Caco-2 (cell line): ENCODE measurements around the gene LEMD2. TPM values are rescaled to one million over a fixed set of nuclear protein-coding genes. Genes with fewer than 3 reads are reported as not detected.

Experiments used
- BruUV-seq: library from RNA; stranded (reverse); fragments of 400-500 nt; replicated peaks from 2 replicates; lab custom pipeline; 2021; lab: Mats Ljungman, UMichigan
- CTCF ChIA-PET: fragments of 300-600 bp; sonication (Branson Sonifier 250); formaldehyde crosslinking; loops from one replicate; lab custom pipeline; 2022; ENCODE audit warnings: antibody characterized with exemption; lab: Charles Lee
- POLR2A ChIA-PET: fragments of 300-600 bp; sonication (Branson Sonifier 250); formaldehyde crosslinking; loops from one replicate; lab custom pipeline; 2022; ENCODE audit warnings: antibody characterized with exemption; lab: Charles Lee
- DNase-seq, 2 experiments: peaks; one replicate each; pipeline versions ENCODE4 v3.0.0 to v3.0.0-alpha.2; 2020 to 2022
- H3K27me3 ChIP-seq: replicated peaks from 2 replicates; pipeline ENCODE4 v1.6.0; 2011; ENCODE audit warnings: low read length; ENCODE audit not compliant: control insufficient read depth, insufficient read depth
- H3K36me3 ChIP-seq: 2 replicates; pipeline ENCODE4 v1.5.1; 2011; ENCODE audit warnings: low read length; ENCODE audit not compliant: control insufficient read depth, insufficient read depth
- H3K4me1 ChIP-seq: fragments of 250-450 bp; sonication (Bioruptor Pico); 2 replicates; pipeline ENCODE4 v1.5.1; 2020; ENCODE audit warnings: mild to moderate bottlenecking
- H3K4me3 ChIP-seq: 2 replicates; pipeline ENCODE4 v1.5.1; 2011; ENCODE audit warnings: low read depth, mild to moderate bottlenecking, control low read depth, low read length
- H3K9me3 ChIP-seq: fragments of 250-450 bp; sonication (Bioruptor Pico); 2 replicates; pipeline ENCODE4 v1.5.1; 2020; ENCODE audit warnings: mild to moderate bottlenecking, moderate library complexity
- H3K27ac Mint-ChIP-seq: one replicate; pipeline ENCODE4 v1.8.0; 2022; ENCODE audit warnings: mixed read lengths; ENCODE audit not compliant: unreplicated experiment
- H3K27me3 Mint-ChIP-seq: one replicate; pipeline ENCODE4 v1.8.0; 2022; ENCODE audit warnings: mixed read lengths; ENCODE audit not compliant: insufficient read depth, unreplicated experiment
- H3K36me3 Mint-ChIP-seq: one replicate; pipeline ENCODE4 v1.8.0; 2022; ENCODE audit warnings: mild to moderate bottlenecking, mixed read lengths; ENCODE audit not compliant: insufficient read depth, unreplicated experiment
- H3K4me1 Mint-ChIP-seq: one replicate; pipeline ENCODE4 v1.8.0; 2022; ENCODE audit warnings: low read depth, mixed read lengths; ENCODE audit not compliant: unreplicated experiment
- H3K4me3 Mint-ChIP-seq: one replicate; pipeline ENCODE4 v1.8.0; 2022; ENCODE audit warnings: mild to moderate bottlenecking, moderate library complexity, mixed read lengths; ENCODE audit not compliant: unreplicated experiment
- H3K9me3 Mint-ChIP-seq: one replicate; pipeline ENCODE4 v1.8.0; 2022; ENCODE audit warnings: mixed read lengths; ENCODE audit not compliant: unreplicated experiment
- CTCF ChIP-seq, 2 experiments: fragments of 200-600 bp in 1 of 2; IDR thresholded peaks; 1 replicate in 1 of 2; 2 replicates in 1 of 2; pipeline versions ENCODE4 v1.5.1 to v1.8.0; 2011 to 2022; ENCODE audit warnings: antibody characterized with exemption in 1 of 2, control low read depth in 1 of 2, inconsistent platforms in 1 of 2, low read depth in 1 of 2, low read length in 1 of 2, mild to moderate bottlenecking in 1 of 2, moderate library complexity in 1 of 2; ENCODE audit not compliant: insufficient read depth in 1 of 2, severe bottlenecking in 1 of 2, unreplicated experiment in 1 of 2
- intact Hi-C: fragments of 100-400 bp; cut with micrococcal nuclease; formaldehyde crosslinking; loops from one replicate; pipeline ENCODE4 v1.10.0; 2022; ENCODE audit not compliant: unreplicated experiment
- total RNA-seq: library from RNA; stranded (reverse); gene quantifications from 2 replicates; pipeline ENCODE4 v1.2.3, GENCODE V29; 2022

Gene LEMD2
- total RNA-seq, 1 experiment from 2014 or later, result 53.2 TPM

- Mint-ChIP-seq H3K36me3 (no peaks in the 10 kb centered on the region), H3K4me1 (no peaks in the 10 kb centered on the region), H3K27me3 (no peaks in the 10 kb centered on the region), H3K4me3 (no peak overlapping the region), H3K27ac (no peak overlapping the region), H3K9me3 (no peaks in the 10 kb centered on the region)
- no peak for TF ChIP-seq CTCF (IDR thresholded peaks at IDR 0.05; ENCODE audit: insufficient read depth in 1 of 2, low read depth in 1 of 2, low read length in 1 of 2, severe bottlenecking in 1 of 2, unreplicated experiment in 1 of 2)
- CTCF ChIA-PET, result interaction anchor here (1.4 to 2.7 kb wide), 2 partner anchors 25 to 26 kb away, joined by 4 to 9 read pairs; partner anchors contain the start of gene UQCC2
- intact Hi-C loops, result no loop called here
- no peaks in the 10 kb centered on the region for H3K27me3 ChIP-seq
- 0 out of 2 replicates have a peak, but pooled peaks cover 2% of the 10 kb centered on the region for H3K4me1 ChIP-seq
- no peaks in the 10 kb centered on the region for H3K9me3 ChIP-seq
- POLR2A ChIA-PET, result no interaction called here
- BruUV-seq, result no TSS peak
- H3K4me3 ChIP-seq, result no peak overlapping the region
- no peak for DNase-seq
- no peaks in the 10 kb centered on the region for H3K36me3 ChIP-seq
These were observed 51.5 kb downstream of the LEMD2 start for GRCh38 chr6:33737267-33738026.

GRCh38 chr6:33735216-33735615, 53.7 kb downstream of the LEMD2 start:
- CTCF ChIA-PET, result no interaction called here
- no peak for TF ChIP-seq CTCF (IDR thresholded peaks at IDR 0.05; ENCODE audit: insufficient read depth in 1 of 2, low read depth in 1 of 2, low read length in 1 of 2, severe bottlenecking in 1 of 2, unreplicated experiment in 1 of 2)
- H3K27me3 Mint-ChIP-seq, result no peaks in the 10 kb centered on the region

GRCh38 chr6:33733709-33734007, 55.3 kb downstream of the LEMD2 start:
- no peaks in the 10 kb centered on the region for H3K27me3 Mint-ChIP-seq
- H3K9me3 Mint-ChIP-seq, result no peaks in the 10 kb centered on the region
- intact Hi-C loops, result no loop called here
- no peaks in the 10 kb centered on the region for H3K36me3 Mint-ChIP-seq
- Histone ChIP-seq H3K9me3 (no peaks in the 10 kb centered on the region), H3K36me3 (no peaks in the 10 kb centered on the region), H3K4me1 (no peaks in the 10 kb centered on the region), H3K4me3 (no peak overlapping the region), H3K27me3 (no peaks in the 10 kb centered on the region)
- POLR2A ChIA-PET, result no interaction called here
- no peak for DNase-seq
- TF ChIP-seq CTCF (IDR thresholded peaks at IDR 0.05; ENCODE audit: insufficient read depth in 1 of 2, low read depth in 1 of 2, low read length in 1 of 2, severe bottlenecking in 1 of 2, unreplicated experiment in 1 of 2), result no peak
- H3K27ac Mint-ChIP-seq, result no peak overlapping the region
- no TSS peak for BruUV-seq
- H3K4me1 Mint-ChIP-seq, result no peaks in the 10 kb centered on the region
- no peak overlapping the region for H3K4me3 Mint-ChIP-seq
- CTCF ChIA-PET, result no interaction called here

More at GRCh38 chr6:33735216-33735615, 53.7 kb downstream of the LEMD2 start:
- H3K27ac Mint-ChIP-seq, result no peak overlapping the region
- intact Hi-C loops, result no loop called here
- H3K4me3 Mint-ChIP-seq, result no peak overlapping the region
- POLR2A ChIA-PET, result no interaction called here
- H3K36me3 ChIP-seq, result no peaks in the 10 kb centered on the region
- H3K27me3 ChIP-seq, result no peaks in the 10 kb centered on the region
- 0 out of 2 replicates have a peak, but pooled peaks cover under 1% of the 10 kb centered on the region for H3K4me1 ChIP-seq
- BruUV-seq, result no TSS peak
- no peak overlapping the region for H3K4me3 ChIP-seq
- no peaks in the 10 kb centered on the region for H3K36me3 Mint-ChIP-seq
- no peaks in the 10 kb centered on the region for H3K4me1 Mint-ChIP-seq
- H3K9me3 ChIP-seq, result no peaks in the 10 kb centered on the region
- no peak for DNase-seq
- H3K9me3 Mint-ChIP-seq, result no peaks in the 10 kb centered on the region
